ENCODE measurements around the gene RPS19BP1.
"Not testable (repeated sequence)": the region's sequence is repeated elsewhere in the genome, so short reads cannot be mapped to it uniquely, and the experiment has no call there.

RPS19BP1 gene

GRCh38 chr22:39528681-39529486, 3.7 kb downstream of the RPS19BP1 start:
- peak; percentile 78 to 80 for DNase-seq (ENCODE audit: extremely low read depth in 1 of 2, low read depth in 1 of 2)

GRCh38 chr22:39528080-39528661, 4.4 kb downstream of the RPS19BP1 start:
- no peak for DNase-seq (ENCODE audit: extremely low read depth in 1 of 2, low read depth in 1 of 2)

- no peak for DNase-seq (ENCODE audit: extremely low read depth in 1 of 2, low read depth in 1 of 2)
Measured at GRCh38 chr22:39527481-39527961, 5.0 kb downstream of the RPS19BP1 start.

- no peak for DNase-seq (ENCODE audit: extremely low read depth in 1 of 2, low read depth in 1 of 2)
Measured at GRCh38 chr22:39526736-39527171, 5.8 kb downstream of the RPS19BP1 start.

GRCh38 chr22:39525658-39525975, 6.9 kb downstream of the RPS19BP1 start:
- DNase-seq (ENCODE audit: extremely low read depth in 1 of 2, low read depth in 1 of 2), result no peak

GRCh38 chr22:39524753-39525657, 7.5 kb downstream of the RPS19BP1 start:
- no peak for DNase-seq (ENCODE audit: extremely low read depth in 1 of 2, low read depth in 1 of 2)

- no peak for DNase-seq (ENCODE audit: extremely low read depth in 1 of 2, low read depth in 1 of 2)
Measured at GRCh38 chr22:39524089-39524752, 8.3 kb downstream of the RPS19BP1 start.

- no peak for DNase-seq (ENCODE audit: extremely low read depth in 1 of 2, low read depth in 1 of 2)
Measured at GRCh38 chr22:39522567-39523300, 9.8 kb downstream of the RPS19BP1 start.

GRCh38 chr22:39522091-39522490, 10.5 kb downstream of the RPS19BP1 start:
- not testable (repeated sequence) for DNase-seq (ENCODE audit: extremely low read depth in 1 of 2, low read depth in 1 of 2)

- not testable (repeated sequence) for DNase-seq (ENCODE audit: extremely low read depth in 1 of 2, low read depth in 1 of 2)
Measured at GRCh38 chr22:39521106-39521885, 11.3 kb downstream of the RPS19BP1 start.

GRCh38 chr22:39520226-39521105, 12.1 kb downstream of the RPS19BP1 start, which contains the start of gene ATF4:
Gene ATF4, plus strand, starts transcription at chr22:39520562. Its CDS starts 884 bp downstream, at chr22:39521446.
- DNase-seq (ENCODE audit: extremely low read depth in 1 of 2, low read depth in 1 of 2), result peak; percentile 72 to 76

GRCh38 chr22:39519681-39520225, 12.8 kb downstream of the RPS19BP1 start:
- peak; percentile 89 to 95 for DNase-seq (ENCODE audit: extremely low read depth in 1 of 2, low read depth in 1 of 2)

GRCh38 chr22:39518996-39519680, 13.4 kb downstream of the RPS19BP1 start:
- DNase-seq (ENCODE audit: extremely low read depth in 1 of 2, low read depth in 1 of 2), result no peak

- DNase-seq (ENCODE audit: extremely low read depth in 1 of 2, low read depth in 1 of 2), result no peak
Measured at GRCh38 chr22:39518144-39518786, 14.3 kb downstream of the RPS19BP1 start.

- DNase-seq (ENCODE audit: extremely low read depth in 1 of 2, low read depth in 1 of 2), result no peak
Measured at GRCh38 chr22:39517470-39517869, 15.1 kb downstream of the RPS19BP1 start.

GRCh38 chr22:39515266-39516050, 17.1 kb downstream of the RPS19BP1 start:
- no peak for DNase-seq (ENCODE audit: extremely low read depth in 1 of 2, low read depth in 1 of 2)

Data from stimulated activated CD8-positive, alpha-beta memory T cell treated with anti-CD3 and anti-CD28 coated beads, Interleukin-7, amount 100 ng/mL, for 48 hours (primary cell).